ENCODE measurements around the gene CARD11.

- no peak for TF ChIP-seq CTCF (IDR thresholded peaks at IDR 0.05)
- no peak for TF ChIP-seq POLR2AphosphoS5 (IDR thresholded peaks at IDR 0.05)
- no peak for TF ChIP-seq POLR2A (IDR thresholded peaks at IDR 0.05; ENCODE audit: low read depth)
- no peak for TF ChIP-seq EP300 (IDR thresholded peaks at IDR 0.05)
Observed at GRCh38 chr7:2894118-2894940, 149.3 kb downstream of the CARD11 start.

Measured in esophagus muscularis mucosa (tissue), 4 donors.